ENCODE measurements around the gene ZNF556.

ZNF556 gene

DNA sequence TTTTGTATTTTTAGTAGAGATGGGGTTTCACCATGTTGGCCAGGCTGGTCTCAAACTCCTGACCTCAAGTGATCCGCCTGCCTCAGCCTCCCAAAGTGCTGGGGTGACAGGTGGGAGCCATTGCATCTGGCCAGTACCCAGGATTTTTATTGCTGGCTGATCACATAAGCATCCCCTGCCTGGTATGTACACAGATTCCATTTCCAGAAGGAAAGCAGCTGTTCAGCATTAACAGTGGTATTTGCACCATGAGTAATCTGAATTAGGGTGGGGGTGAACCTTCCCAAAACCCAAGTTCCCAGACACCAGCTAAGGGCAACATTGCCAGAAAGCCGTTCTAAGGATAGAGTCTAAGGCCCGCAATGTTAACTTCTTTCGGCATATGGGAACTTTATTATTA lies 18.5 kb upstream of the ZNF556 start:
- DNase-seq: no peak
- Histone ChIP-seq H3K4me3 (ENCODE audit: low read depth, low read length) (no peak overlapping the region), H3K9me3 (ENCODE audit: severe bottlenecking) (peaks cover 24% of the 10 kb centered on the region), H3K36me3 (peaks cover 43% of the 10 kb centered on the region), H3K27ac (no peak overlapping the region), H3K27me3 (ENCODE audit: insufficient read depth, low read depth, severe bottlenecking) (no peaks in the 10 kb centered on the region)
- TF ChIP-seq, protein P1, sequence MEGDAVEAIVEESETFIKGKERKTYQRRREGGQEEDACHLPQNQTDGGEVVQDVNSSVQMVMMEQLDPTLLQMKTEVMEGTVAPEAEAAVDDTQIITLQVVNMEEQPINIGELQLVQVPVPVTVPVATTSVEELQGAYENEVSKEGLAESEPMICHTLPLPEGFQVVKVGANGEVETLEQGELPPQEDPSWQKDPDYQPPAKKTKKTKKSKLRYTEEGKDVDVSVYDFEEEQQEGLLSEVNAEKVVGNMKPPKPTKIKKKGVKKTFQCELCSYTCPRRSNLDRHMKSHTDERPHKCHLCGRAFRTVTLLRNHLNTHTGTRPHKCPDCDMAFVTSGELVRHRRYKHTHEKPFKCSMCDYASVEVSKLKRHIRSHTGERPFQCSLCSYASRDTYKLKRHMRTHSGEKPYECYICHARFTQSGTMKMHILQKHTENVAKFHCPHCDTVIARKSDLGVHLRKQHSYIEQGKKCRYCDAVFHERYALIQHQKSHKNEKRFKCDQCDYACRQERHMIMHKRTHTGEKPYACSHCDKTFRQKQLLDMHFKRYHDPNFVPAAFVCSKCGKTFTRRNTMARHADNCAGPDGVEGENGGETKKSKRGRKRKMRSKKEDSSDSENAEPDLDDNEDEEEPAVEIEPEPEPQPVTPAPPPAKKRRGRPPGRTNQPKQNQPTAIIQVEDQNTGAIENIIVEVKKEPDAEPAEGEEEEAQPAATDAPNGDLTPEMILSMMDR (IDR thresholded peaks at IDR 0.05; ENCODE audit: low read depth, low read length): no peak

DNA sequence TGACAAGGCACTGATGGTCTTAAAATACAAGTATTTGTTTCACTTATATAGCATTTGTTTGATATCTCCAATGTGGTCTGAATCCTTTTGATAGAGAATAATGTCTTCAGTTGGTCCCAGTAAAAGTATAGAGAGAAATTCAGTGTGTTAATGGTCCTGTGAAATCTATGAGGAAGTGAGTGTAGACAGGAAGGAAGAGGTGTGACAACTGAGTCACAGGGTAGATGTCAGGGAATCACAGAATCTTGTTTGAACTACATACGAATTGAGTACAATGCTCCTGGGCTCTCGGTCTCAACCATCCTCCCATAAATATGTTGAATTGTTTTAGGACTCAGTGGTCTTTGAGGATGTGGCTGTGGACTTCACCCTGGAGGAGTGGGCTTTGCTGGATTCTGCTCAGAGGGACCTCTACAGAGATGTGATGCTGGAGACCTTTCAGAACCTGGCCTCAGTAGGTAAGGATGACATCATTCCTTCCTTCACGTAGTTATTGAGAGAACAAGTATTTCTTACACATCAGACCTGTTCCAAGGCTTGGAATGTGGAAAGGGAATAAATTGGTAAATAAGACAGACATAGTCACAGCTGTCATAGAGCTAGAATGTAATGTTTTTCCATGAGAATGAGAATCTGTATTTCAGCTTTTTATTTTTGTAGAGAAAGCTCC lies 16.7 kb upstream of the ZNF556 start:
- TF ChIP-seq, protein P1 (IDR thresholded peaks at IDR 0.05; ENCODE audit: low read depth, low read length): no peak
- Histone ChIP-seq H3K27ac (no peak overlapping the region), H3K9me3 (ENCODE audit: severe bottlenecking) (peaks cover 24% of the 10 kb centered on the region), H3K4me3 (ENCODE audit: low read depth, low read length) (no peak overlapping the region), H3K27me3 (ENCODE audit: insufficient read depth, low read depth, severe bottlenecking) (no peaks in the 10 kb centered on the region), H3K36me3 (peaks cover 50% of the 10 kb centered on the region)
- no peak for DNase-seq

DNA sequence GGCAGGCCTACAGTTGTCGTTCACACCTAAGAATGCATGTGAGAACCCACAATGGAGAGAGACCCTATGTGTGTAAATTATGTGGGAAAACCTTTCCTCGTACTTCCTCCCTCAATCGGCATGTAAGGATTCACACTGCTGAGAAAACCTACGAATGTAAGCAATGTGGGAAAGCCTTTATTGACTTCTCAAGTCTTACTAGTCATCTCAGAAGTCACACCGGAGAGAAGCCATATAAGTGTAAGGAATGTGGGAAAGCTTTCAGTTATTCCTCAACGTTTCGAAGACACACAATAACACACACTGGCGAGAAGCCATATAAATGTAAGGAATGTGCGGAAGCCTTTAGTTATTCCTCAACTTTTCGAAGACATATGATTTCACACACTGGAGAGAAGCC lies 14.5 kb upstream of the ZNF556 start:
- peaks cover 24% of the 10 kb centered on the region for H3K9me3 ChIP-seq (ENCODE audit: severe bottlenecking)
- no peak for DNase-seq
- no peak overlapping the region for H3K27ac ChIP-seq
- no peaks in the 10 kb centered on the region for H3K27me3 ChIP-seq (ENCODE audit: insufficient read depth, low read depth, severe bottlenecking)
- peaks cover 50% of the 10 kb centered on the region for H3K36me3 ChIP-seq
- TF ChIP-seq, protein P1 (IDR thresholded peaks at IDR 0.05; ENCODE audit: low read depth, low read length): no peak
- H3K4me3 ChIP-seq (ENCODE audit: low read depth, low read length): no peak overlapping the region

DNA sequence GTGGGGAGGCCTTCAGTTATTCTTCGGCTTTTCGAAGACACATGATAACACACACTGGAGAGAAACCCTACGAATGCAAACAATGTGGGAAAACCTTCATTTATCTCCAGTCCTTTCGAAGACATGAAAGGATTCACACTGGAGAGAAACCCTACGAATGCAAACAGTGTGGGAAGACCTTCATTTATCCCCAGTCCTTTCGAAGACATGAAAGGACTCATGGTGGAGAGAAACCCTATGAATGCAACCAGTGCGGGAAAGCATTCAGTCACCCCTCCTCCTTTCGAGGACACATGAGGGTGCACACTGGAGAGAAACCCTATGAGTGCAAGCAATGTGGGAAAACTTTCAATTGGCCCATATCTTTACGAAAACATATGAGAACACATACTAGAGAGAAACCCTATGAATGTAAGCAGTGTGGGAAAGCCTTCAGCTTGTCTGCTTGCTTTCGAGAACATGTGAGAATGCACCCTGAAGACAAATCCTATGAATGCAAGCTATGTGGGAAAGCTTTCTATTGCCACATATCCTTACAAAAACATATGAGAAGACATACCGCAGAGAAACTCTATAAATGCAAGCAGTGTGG lies 14.0 kb upstream of the ZNF556 start:
- Histone ChIP-seq H3K9me3 (ENCODE audit: severe bottlenecking) (peaks cover 24% of the 10 kb centered on the region), H3K36me3 (peaks cover 50% of the 10 kb centered on the region), H3K4me3 (ENCODE audit: low read depth, low read length) (no peak overlapping the region), H3K27me3 (ENCODE audit: insufficient read depth, low read depth, severe bottlenecking) (no peaks in the 10 kb centered on the region), H3K27ac (no peak overlapping the region)
- no peak for DNase-seq
- TF ChIP-seq, protein P1 (IDR thresholded peaks at IDR 0.05; ENCODE audit: low read depth, low read length): no peak

DNA sequence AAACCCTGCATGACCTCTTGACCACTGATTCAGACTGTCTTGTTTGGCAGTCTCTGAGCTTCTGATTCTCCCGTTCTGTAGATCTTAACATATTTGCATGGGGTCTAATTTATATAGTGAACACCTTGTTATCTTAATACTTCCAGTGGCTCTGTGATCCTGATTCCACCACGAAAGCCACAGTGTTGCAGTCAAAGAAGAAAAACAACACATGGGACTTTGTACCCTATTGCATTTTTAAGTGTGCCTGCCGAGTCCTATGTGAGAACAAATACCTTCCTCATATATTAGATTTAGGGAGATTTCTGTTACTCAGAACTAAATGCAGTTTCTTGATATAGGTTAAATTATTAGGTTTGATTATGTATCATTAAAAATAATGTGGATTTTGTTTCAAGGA lies 12.3 kb upstream of the ZNF556 start:
- Histone ChIP-seq H3K36me3 (peaks cover 50% of the 10 kb centered on the region), H3K4me3 (ENCODE audit: low read depth, low read length) (no peak overlapping the region), H3K9me3 (ENCODE audit: severe bottlenecking) (peaks cover 24% of the 10 kb centered on the region), H3K27ac (no peak overlapping the region), H3K27me3 (ENCODE audit: insufficient read depth, low read depth, severe bottlenecking) (no peaks in the 10 kb centered on the region)
- TF ChIP-seq, protein P1 (IDR thresholded peaks at IDR 0.05; ENCODE audit: low read depth, low read length): no peak
- DNase-seq: no peak
